Prostate gland (tissue), 2 donors: ENCODE results near the gene MRGPRD.

Source experiments
- CTCF ChIP-seq, 4 experiments: fragments of 200-600 bp in 2 of 4; fragments of 450-650 bp in 2 of 4; sonication (generic) in 2 of 4; IDR thresholded peaks; 1 replicate in 3 of 4; 2 replicates in 1 of 4; pipeline ENCODE4 v1.5.1; 2016 to 2019; ENCODE audit warnings: antibody characterized with exemption in 4 of 4, mild to moderate bottlenecking in 2 of 4, moderate library complexity in 2 of 4
- POLR2A ChIP-seq: fragments of 450-650 bp; IDR thresholded peaks from one replicate; pipeline ENCODE4 v1.6.1; 2016; ENCODE audit warnings: antibody characterized with exemption, mild to moderate bottlenecking
- POLR2AphosphoS5 ChIP-seq: sonication (generic); formaldehyde crosslinking; IDR thresholded peaks from one replicate; pipeline ENCODE4 v1.6.1; 2017; ENCODE audit warnings: antibody characterized with exemption

GRCh38 chr11:68968306-68969250, 12.2 kb downstream of the MRGPRD start:
- TF ChIP-seq POLR2AphosphoS5 (no peak), CTCF (IDR thresholded peaks at IDR 0.05) (no peak), POLR2A (no peak)
